Activated CD4-positive, alpha-beta T cell treated with anti-CD3 and anti-CD28 coated beads for 1 hour (primary cell): ENCODE measurements around the gene KRTAP4-9.
"Not testable (repeated sequence)": the region's sequence is repeated elsewhere in the genome, so short reads cannot be mapped to it uniquely, and the experiment has no call there.

ENCODE experiments used
- DNase-seq: peaks from one replicate; pipeline ENCODE4 v3.0.0-alpha.2; 2020

Gene KRTAP4-9

GRCh38 chr17:41105347-41105746, at the start of gene KRTAP4-9:
Gene KRTAP4-9 (plus strand): TSS chr17:41105389. CDS start chr17:41105389, 0 bp downstream.
- not testable (repeated sequence) for DNase-seq

GRCh38 chr17:41057547-41057946, 47.6 kb upstream of the KRTAP4-9 start:
- no peak for DNase-seq

DNA sequence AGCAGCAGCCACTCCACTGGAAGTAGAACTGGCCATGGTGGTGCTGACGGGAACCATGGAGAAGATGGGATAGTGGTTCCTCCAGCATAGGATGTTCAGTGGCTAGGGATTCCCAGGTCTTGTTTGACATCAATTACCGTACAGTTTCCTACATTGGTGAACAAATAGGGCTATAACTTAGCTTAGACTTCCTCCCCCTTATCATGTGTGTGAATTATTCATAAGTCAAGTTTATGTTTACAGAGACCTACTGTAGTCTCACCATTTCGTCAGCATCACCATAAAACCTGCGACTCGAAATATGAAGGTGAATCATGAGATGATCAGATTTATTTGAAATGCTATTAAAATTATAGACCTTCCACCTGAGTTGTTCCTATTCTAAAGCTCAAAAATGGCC, 46.4 kb upstream of the KRTAP4-9 start:
- no peak for DNase-seq

DNA sequence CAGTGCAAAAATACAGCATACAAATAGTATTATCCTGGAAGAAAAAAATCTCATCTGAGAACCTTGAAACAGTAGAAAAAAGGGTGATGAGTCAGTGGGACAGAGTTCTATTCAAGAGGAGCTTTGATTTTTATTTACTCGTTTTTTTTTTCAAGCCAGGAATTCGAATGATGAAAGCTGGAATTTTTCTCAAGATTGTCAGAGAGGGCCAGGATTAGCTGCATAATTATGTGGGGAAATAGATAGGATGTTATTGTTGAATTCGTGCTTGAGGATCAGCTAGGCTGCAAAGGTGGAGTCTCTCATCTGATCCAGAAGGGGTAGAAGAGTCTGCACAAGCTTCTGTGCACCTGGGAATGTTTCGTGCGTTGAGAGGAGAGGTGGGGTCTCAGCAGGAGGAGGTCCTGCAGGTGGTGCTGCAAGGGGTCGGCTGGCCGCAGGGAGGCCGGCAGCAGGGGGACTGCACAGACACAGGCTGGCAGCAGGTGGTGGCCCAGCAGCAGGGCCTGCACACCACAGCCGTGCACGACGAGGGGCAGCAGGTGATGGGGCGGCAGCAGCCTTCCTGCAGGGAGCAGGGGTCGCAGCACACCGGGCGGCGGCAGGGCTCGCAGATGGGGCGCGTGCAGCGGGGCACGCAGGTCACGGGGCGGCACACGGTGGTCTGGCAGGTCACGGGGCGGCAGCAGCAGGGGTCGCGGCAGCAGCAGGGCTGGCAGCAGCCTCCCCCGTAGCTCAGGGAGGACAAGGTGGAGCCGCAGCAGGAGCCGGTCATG, 45.7 kb upstream of the KRTAP4-9 start:
- not testable (repeated sequence) for DNase-seq

- no peak for DNase-seq
Measured at GRCh38 chr17:41060052-41060604, 45.1 kb upstream of the KRTAP4-9 start, which contains the start of gene KRTAP2-3. Gene KRTAP2-3 (minus strand): TSS chr17:41060114. CDS start chr17:41060050, 64 bp downstream.

DNA sequence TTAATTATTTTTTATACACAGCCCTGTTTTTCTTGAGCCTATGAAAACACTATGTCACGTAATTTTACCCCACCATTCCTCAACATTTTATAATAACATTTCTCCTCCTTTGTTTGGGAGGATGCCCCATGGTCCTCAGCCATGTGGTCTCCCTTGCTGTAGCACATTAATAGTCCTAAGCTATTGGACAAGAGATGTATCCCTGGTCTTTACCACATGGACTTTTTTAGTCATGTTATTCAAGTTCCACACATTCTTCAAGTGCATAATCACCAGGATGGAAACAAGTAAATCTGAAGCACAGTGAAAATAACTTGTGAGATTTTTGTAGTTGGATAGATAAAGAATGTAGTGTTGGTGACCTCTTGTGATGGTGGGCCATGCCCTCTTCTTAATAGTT, 43.2 kb upstream of the KRTAP4-9 start:
- no peak for DNase-seq

- DNase-seq: no peak
Measured at GRCh38 chr17:41063449-41063848, 41.7 kb upstream of the KRTAP4-9 start.

- DNase-seq: no peak
Measured at GRCh38 chr17:41064301-41064700, 40.9 kb upstream of the KRTAP4-9 start.

GRCh38 chr17:41065016-41065689, 40.0 kb upstream of the KRTAP4-9 start:
- DNase-seq: not testable (repeated sequence)

DNA sequence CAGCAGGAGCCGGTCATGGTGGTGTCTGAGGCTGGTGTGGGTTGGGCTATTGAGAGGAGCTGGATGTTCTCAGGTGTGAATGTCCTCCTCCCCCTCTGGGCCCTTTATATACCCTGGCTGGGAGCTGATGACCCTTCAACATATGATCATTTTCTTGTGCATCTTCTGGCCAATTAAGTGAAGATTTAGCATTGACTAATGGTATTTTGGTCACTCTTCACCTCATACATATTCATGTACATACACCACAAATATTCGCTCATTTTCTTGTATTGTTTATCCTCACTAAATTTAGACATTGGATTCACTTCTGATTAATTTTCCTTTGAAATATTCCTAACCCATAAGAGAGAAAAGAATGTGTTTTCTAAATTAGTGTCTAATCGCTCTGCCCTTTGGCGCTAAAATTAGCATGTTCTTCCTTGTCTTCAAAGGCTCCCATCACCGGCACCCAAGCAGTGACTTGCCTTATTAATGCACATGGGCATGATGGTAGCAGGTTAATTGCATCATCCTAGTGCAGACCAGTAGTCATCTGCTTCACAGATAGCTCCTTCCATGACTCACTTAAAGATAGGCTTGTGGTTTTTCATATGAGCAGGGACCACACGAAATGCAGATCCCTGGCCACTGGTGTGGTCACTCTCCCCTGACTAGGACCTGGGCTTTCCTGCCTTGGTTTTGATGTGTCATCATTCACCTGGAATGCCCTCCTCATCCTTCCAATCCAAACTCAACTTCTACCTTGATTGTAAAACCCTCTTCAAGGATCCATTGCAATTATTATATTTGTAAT, 39.2 kb upstream of the KRTAP4-9 start, which contains the start of gene KRTAP2-4:
Gene KRTAP2-4 (minus strand): TSS at position 51 of the 796 bp plus-strand sequence. CDS start 34 bp downstream, at position 17.
- no peak for DNase-seq

DNA sequence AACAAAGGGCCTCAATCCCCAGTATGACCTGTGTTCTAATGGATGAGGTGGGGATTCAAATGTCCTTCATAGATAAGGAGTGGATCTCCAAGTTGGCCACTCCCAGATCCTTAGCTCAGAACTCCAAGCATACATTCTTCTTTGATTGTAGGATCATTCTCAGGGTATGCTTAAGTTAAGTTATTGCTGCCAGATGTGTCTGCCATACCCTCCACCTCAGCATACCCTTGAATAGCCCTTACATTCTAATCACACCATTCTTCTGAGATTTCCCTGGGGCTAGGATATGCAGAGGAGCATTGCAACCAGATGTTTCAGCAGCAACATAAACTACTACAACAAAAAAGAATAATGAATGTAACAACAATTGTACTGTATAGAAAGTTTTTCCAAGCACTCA, 37.9 kb upstream of the KRTAP4-9 start:
- no peak for DNase-seq

DNA sequence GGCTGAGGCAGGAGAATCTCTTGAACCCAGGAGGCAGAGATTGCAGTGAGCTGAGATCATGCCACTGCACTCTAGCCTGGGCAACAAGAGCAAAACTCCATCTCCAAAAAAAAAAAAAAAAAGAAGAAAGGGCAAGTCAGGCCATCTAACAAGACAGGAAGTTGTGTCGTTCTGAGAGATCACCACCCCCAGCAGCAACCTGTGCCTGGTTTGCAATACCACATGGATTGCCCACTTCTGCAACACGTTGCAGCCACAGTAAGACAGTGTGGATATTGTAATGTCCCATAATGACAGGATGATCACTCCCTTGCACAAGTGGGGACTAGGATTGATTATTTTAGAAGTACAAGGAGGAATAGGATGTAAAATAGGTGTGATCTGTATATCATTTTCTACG, 36.2 kb upstream of the KRTAP4-9 start:
- DNase-seq: no peak

- DNase-seq: no peak
Measured at GRCh38 chr17:41071606-41072360, 33.4 kb upstream of the KRTAP4-9 start.

DNA sequence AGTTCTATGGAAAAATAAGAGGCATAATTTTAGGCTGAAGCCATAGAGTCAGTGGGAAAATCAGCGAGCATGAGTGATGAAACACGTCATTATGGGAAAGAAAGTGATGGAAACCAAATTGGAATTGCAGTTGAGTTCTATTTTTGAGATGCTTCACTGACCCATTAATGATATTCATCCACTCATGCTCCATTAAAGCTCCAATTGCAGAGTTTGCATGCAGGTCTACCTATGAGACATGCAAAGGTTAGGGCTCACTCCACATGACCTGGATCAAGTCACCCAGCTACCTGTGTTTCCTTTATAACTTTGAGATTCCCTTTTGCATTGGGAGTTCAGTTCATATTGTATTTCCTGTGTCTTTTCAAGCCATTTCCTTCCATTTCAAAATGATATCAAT, 31.5 kb upstream of the KRTAP4-9 start:
- no peak for DNase-seq

DNA sequence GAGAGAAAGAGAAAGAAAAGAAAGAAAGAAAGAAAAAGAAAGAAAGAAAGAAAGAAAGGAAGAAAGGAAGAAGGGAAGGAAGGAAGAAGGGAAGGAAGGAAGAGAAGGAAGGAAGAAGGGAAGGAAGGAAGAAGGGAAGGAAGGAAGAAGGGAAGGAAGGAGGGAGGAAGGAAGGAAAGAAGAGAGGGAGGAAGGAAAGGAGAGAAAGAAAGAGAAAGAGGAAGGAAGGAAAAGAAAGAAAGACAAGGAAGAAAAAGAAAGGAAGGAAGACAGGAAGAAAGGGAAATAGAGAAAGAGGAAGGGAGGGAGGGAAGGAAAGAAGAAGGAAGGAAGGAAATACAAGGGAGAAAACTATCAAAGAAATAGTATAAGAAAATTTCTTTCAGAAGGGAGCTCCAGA, 28.4 kb upstream of the KRTAP4-9 start:
- no peak for DNase-seq

DNA sequence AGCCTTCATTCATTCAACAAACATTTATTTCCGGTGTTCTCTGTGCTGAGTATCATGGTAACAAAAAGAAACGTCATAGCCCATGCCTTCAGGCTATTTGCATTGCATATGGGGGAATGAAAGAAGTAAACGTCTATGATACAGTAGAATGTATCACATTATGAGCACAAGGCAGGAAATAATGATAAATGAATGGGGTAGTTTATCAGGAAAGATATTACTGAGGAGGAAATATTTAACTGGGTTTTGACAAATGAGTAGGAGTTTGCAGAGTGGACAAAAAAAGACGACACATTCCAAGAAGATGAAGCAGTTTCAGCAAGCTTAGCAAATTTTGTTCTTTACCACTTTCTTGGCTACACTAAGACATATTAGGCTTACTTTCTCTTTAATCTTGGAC, 22.6 kb upstream of the KRTAP4-9 start:
- DNase-seq: no peak

DNA sequence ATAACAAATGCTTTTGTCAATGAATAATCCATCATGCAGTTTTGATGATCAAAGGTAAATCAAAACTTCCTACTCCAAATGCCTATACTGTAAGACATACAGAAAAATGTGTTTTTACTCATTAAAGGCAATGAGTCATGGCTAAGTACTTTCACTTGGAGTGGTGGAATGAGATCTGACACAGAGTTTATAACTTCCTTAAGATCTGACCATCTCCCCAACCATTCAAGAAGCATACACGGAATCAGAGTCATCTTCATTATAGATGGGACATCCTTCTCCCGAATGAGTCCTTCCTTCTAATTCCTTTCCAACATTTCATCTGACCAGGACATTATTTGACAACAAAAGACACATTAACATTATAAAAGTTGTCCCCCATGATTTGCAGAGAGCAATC, 21.8 kb upstream of the KRTAP4-9 start:
- not testable (repeated sequence) for DNase-seq

DNA sequence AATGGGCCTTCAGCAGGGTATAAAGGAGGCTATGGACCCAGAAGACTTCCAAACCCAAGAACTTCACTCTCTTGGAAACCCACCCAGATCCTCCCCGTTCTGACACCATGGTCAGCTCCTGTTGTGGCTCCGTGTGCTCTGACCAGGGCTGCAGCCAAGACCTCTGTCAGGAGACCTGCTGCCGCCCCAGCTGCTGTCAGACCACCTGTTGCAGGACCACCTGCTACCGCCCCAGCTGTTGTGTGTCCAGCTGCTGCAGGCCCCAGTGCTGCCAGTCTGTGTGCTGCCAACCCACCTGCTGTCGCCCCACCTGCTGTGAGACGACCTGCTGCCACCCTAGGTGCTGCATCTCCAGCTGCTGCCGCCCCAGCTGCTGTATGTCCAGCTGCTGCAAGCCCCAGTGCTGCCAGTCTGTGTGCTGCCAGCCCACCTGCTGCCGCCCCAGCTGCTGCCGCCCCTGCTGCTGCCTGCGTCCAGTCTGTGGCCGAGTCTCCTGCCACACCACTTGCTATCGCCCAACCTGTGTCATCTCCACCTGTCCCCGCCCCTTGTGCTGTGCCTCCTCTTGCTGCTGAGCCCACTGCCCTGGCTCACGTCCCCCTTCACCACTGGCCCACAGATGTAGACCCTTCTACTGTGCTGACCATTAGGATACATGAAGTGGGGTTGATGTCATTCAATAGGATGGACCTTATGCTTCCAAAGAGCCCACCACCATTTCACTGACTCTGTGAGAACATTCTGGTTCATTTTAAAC, 20.9 kb upstream of the KRTAP4-9 start, which contains the start of gene KRTAP4-7:
Gene KRTAP4-7 (plus strand): TSS at position 51 of the 757 bp plus-strand sequence. CDS start 57 bp downstream, at position 108.
- DNase-seq: not testable (repeated sequence)

- not testable (repeated sequence) for DNase-seq
Measured at GRCh38 chr17:41088760-41089352, 16.3 kb upstream of the KRTAP4-9 start.

- DNase-seq: no peak
Measured at GRCh38 chr17:41096055-41096454, 9.1 kb upstream of the KRTAP4-9 start.

DNA sequence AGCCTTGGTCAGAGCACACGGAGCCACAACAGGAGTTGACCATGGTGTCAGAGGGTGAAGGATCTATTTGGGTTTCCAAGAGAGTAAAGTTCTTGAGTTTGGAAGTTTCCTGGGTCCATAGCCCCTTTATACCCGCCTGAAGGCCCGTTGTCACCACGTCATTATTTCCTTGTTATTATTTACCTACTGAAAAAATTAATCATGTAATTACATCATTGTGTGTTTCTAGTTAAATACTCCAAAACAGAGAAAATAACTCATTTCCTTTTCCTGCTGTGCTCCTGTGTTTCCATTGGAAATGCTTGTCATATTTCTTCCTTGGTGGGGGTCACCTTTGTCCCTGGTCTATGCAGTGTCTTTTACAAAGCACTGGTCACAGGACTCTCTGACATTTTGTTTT, 7.1 kb upstream of the KRTAP4-9 start, which contains the start of gene KRTAP4-8:
Gene KRTAP4-8 (minus strand): TSS at position 101 of the 400 bp plus-strand sequence. CDS start 58 bp downstream, at position 43.
- no peak for DNase-seq
